Head of caudate nucleus (tissue), 42 donors: Measurements from ENCODE around the gene KIF16B.
"Not testable (repeated sequence)": the region's sequence is repeated elsewhere in the genome, so short reads cannot be mapped to it uniquely, and the experiment has no call there.

Source experiments
- DNase-seq, 42 donors: peaks; one replicate each; pipeline versions ENCODE4 v3.0.0 to v3.0.0-alpha.2; 2020 to 2021; ENCODE audit warnings: mixed read lengths in 7 of 42
- intact Hi-C: fragments of 100-400 bp; cut with DNase I; formaldehyde crosslinking; loops from one replicate; pipeline ENCODE4 v1.15.0; 2022

Gene KIF16B

GRCh38 chr20:16595376-16595775, 22.1 kb upstream of the KIF16B start:
- no peak for DNase-seq
- intact Hi-C loops: no loop called here

- intact Hi-C loops: no loop called here
- DNase-seq: no peak
Observed at GRCh38 chr20:16590041-16590633, 16.9 kb upstream of the KIF16B start.

- DNase-seq: no peak
- intact Hi-C loops: no loop called here
Observed at GRCh38 chr20:16589623-16590022, 16.4 kb upstream of the KIF16B start.

- no peak for DNase-seq
- intact Hi-C loops: no loop called here
Observed at GRCh38 chr20:16588241-16588640, 15.0 kb upstream of the KIF16B start.

- intact Hi-C loops: no loop called here
- DNase-seq: no peak
Observed at GRCh38 chr20:16587066-16587465, 13.8 kb upstream of the KIF16B start.

GRCh38 chr20:16583474-16583873, 10.2 kb upstream of the KIF16B start:
- intact Hi-C loops: no loop called here

GRCh38 chr20:16581241-16581640, 8.0 kb upstream of the KIF16B start:
- no peak for DNase-seq
- intact Hi-C loops: no loop called here

More at GRCh38 chr20:16583474-16583873, 10.2 kb upstream of the KIF16B start:
- no peak for DNase-seq

- intact Hi-C loops: no loop called here
- DNase-seq: no peak
Observed at GRCh38 chr20:16580620-16581019, 7.4 kb upstream of the KIF16B start.

GRCh38 chr20:16580147-16580546, 6.9 kb upstream of the KIF16B start:
- no peak for DNase-seq
- intact Hi-C loops: no loop called here

GRCh38 chr20:16576219-16576618, 3.0 kb upstream of the KIF16B start:
- intact Hi-C loops: loop anchor here (10.0 kb wide), 1 partner anchor 149 kb away; no protein-coding TSS in a partner anchor
- no peak for DNase-seq

- DNase-seq: peak in 7 of 42 donors; percentile 12 to 51 (median 18)
Observed at GRCh38 chr20:16575390-16576140, 2.3 kb upstream of the KIF16B start.

GRCh38 chr20:16574656-16575355, 1.6 kb upstream of the KIF16B start:
- DNase-seq: peak; percentile 78 to 96 (median 89)
- intact Hi-C loops: loop anchor here (10.0 kb wide), 1 partner anchor 150 kb away; no protein-coding TSS in a partner anchor

More at GRCh38 chr20:16575390-16576140, 2.3 kb upstream of the KIF16B start:
- intact Hi-C loops: loop anchor here (10.0 kb wide), 1 partner anchor 149 kb away; no protein-coding TSS in a partner anchor

GRCh38 chr20:16571333-16571732, 1.9 kb downstream of the KIF16B start:
- no peak for DNase-seq

GRCh38 chr20:16569246-16570153, 3.7 kb downstream of the KIF16B start:
- no peak for DNase-seq
- intact Hi-C loops: loop anchor here (2.0 to 10.0 kb wide), 2 partner anchors 23 to 155 kb away; no protein-coding TSS in a partner anchor

More at GRCh38 chr20:16571333-16571732, 1.9 kb downstream of the KIF16B start:
- intact Hi-C loops: loop anchor here (2.0 to 10.0 kb wide), 2 partner anchors 21 to 153 kb away; no protein-coding TSS in a partner anchor

- DNase-seq: no peak
- intact Hi-C loops: no loop called here
Observed at GRCh38 chr20:16566080-16566479, 7.2 kb downstream of the KIF16B start.

GRCh38 chr20:16564079-16564478, 9.2 kb downstream of the KIF16B start:
- DNase-seq, intact Hi-C loops: not testable (repeated sequence)

GRCh38 chr20:16563066-16563806, 10.0 kb downstream of the KIF16B start:
- intact Hi-C loops: no loop called here
- no peak for DNase-seq

- intact Hi-C loops: no loop called here
- DNase-seq: no peak
Observed at GRCh38 chr20:16562259-16562658, 11.0 kb downstream of the KIF16B start.
